Hematopoietic multipotent progenitor cell treated with erythropoietin and hydrocortisone succinate and interleukin-3 and kit ligand, for 17 days (in vitro differentiated cells): Measurements from ENCODE around the gene ASCC2.

Experiments used
- DNase-seq: peaks from one replicate; pipeline ENCODE4 v3.0.0-alpha.2; 2015; ENCODE audit warnings: low spot score

The ASCC2 gene

GRCh38 chr22:29816980-29817379, 21.1 kb downstream of the ASCC2 start:
- no peak for DNase-seq

DNA sequence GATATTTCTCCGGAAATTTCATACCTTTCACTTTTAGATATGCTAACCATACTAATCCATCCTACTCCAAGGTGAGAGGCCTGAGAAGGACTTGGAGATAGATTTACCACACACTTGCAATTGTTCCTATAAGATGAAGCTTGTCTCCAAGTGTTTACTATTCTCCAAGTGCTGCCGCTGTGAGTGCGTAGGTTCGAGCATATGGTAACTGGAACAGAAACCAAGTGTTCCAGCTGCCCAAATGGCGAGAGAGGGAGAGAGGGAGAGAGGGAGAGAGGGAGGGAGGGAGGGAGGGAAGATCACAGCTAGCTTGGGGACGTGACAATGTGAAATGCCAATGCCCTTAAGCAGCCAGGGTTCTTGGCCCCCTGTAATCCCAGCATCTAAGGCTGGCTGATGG, 21.5 kb downstream of the ASCC2 start:
- DNase-seq = no peak

- DNase-seq = no peak
These were observed 21.9 kb downstream of the ASCC2 start for GRCh38 chr22:29816128-29816527.

- DNase-seq = no peak
These were observed 22.5 kb downstream of the ASCC2 start for GRCh38 chr22:29815580-29815979.

- no peak for DNase-seq
These were observed 24.1 kb downstream of the ASCC2 start for GRCh38 chr22:29814003-29814402.

- DNase-seq = peak; percentile 41
These were observed 24.5 kb downstream of the ASCC2 start for GRCh38 chr22:29813563-29813962.

DNA sequence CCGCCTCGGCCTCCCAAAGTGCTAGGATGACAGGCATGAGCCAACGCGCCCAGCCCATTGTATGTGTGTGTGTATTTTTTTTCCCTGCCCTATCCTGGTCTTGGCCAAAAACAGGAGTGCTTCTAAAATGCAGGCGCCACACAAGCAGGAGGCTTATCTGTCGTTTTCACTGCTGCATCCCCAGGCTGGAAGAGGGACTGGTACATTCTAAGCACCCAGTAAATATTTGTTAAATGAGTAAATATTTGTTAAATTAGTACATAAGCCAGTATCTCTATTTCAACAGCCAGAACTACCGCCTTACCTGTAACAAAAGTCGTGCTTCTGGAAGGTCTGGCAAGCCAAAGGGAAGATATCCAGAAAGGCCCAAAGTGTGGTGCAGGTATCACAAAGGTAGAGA, 24.9 kb downstream of the ASCC2 start:
- DNase-seq = no peak

DNA sequence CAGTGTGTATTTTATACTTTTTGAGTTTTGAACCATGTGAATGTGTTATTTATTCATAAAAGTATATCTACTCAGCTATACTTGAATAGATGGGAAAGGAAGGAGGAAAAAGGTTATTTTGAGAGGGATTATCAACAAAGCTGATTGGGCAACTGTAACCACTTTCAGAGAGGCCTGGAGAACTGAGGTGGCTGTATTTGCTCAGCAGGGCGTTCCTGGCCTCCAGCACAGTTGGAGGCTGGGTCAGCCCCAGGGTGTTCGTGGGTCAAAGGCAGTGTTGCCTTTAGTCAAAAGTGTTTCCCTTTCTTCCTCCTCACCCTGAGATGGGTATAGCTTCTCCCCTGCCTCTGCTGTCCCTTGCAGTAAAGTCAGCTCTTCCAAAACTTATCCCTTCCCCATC, 26.7 kb downstream of the ASCC2 start:
- DNase-seq = no peak

DNA sequence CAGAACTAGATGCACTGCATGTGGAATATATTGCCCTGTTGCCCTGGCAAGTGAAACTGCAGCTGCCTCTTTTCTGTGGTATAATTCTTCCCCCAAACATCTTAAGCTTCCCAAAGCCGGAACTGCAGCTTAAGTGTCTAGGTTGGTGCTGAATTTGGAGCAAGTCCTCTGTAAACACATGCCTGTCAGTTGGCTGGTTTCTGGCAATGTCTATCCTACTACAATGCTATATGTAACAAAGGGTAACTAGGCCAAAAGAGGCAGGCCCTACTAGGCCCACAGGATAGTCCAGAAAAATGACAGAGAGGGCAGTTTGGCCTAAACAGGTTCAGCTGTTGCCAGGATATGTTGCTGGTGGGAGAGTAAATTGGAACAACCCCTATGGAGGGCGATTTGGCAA, 27.9 kb downstream of the ASCC2 start:
- no peak for DNase-seq

DNA sequence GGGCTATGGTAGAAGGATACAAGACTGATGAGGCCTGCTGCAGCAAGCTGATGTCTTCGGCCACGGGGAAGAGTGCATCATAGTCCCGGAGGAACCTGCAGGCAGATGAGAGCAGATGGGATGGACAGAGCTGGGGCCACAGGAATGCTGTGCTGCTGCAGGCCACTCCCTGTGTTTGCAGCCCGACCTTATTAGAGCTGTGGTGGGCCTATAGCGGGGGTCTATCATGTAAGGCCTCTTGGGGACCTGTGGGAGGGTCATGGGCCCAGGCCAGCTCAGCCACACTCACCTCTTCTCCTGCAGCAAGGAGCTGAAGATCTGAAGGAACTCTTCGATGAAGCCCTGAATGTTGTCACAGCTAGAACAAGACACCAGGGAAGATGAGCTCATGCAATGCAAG, 31.9 kb downstream of the ASCC2 start:
- no peak for DNase-seq

- DNase-seq = no peak
These were observed 33.1 kb downstream of the ASCC2 start for GRCh38 chr22:29804985-29805384.

- DNase-seq = no peak
These were observed 34.9 kb downstream of the ASCC2 start for GRCh38 chr22:29803190-29803589.

DNA sequence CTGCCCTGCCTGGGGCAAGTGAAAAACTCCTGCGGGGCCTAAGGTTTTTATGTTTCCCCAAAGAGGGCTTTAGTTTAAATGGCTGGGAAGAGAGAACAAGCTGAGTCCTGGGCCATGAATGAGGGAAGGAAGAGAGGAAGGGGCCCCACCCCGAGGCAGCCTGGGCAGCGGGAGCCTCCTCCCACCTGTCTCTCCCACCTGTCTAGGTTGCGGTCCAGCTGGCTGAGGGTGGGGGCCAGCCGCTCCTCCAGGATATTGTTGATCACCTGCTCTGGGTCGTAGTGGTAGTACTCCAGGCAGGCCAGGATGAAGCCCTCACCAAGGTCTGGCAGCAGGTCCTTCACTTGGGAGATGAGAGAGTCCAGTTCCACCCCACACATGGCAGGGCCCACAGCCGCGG, 36.3 kb downstream of the ASCC2 start:
- DNase-seq = no peak

GRCh38 chr22:29801153-29801552, 36.9 kb downstream of the ASCC2 start:
- DNase-seq = no peak

- peak; percentile 56 for DNase-seq
These were observed 38.8 kb downstream of the ASCC2 start for GRCh38 chr22:29799217-29799680.

- DNase-seq = no peak
These were observed 39.3 kb downstream of the ASCC2 start for GRCh38 chr22:29798801-29799200.

GRCh38 chr22:29798318-29798717, 39.8 kb downstream of the ASCC2 start:
- DNase-seq = no peak

DNA sequence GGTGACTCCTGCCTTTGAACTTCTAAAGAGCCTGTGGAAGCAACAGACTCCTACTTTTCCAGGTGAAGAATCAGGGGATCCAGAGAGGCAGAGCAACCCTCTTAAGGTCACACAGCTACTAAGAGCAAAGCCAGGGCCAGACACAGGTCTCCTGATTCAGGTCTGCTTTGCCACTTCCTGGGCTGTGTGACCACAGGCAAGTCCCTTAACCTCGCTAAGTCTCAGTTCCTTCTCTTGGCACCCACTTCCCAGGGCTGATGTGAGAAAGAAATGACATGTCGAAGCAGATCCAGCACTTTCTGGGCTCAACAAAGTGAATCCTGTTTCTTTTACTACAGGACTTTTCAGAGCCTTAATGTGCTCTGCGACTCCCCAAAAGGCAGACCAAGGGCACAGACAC, 40.7 kb downstream of the ASCC2 start:
- DNase-seq = no peak

DNA sequence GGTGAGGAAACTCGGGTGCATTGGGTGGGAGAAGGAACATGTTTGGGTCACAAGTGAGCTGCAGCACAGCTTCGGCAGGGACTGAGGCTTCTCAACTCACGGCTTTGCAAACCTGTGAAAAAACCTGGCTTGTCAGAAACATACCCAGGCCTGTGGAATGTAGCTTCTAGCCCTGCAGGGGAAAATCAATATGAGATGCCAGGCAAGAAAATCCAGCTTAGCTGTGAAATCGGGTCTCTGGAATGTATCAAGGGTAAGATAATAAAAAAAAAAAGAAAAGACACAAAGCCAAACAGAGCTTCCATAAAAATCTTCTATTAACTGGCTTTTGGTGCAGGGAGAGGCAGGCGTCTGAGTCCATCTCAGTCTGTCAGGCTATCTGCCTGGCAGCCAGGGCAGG, 42.4 kb downstream of the ASCC2 start:
- no peak for DNase-seq

GRCh38 chr22:29793396-29793795, 44.7 kb downstream of the ASCC2 start:
- DNase-seq = no peak

- DNase-seq = no peak
These were observed 48.0 kb downstream of the ASCC2 start for GRCh38 chr22:29790061-29790460.

DNA sequence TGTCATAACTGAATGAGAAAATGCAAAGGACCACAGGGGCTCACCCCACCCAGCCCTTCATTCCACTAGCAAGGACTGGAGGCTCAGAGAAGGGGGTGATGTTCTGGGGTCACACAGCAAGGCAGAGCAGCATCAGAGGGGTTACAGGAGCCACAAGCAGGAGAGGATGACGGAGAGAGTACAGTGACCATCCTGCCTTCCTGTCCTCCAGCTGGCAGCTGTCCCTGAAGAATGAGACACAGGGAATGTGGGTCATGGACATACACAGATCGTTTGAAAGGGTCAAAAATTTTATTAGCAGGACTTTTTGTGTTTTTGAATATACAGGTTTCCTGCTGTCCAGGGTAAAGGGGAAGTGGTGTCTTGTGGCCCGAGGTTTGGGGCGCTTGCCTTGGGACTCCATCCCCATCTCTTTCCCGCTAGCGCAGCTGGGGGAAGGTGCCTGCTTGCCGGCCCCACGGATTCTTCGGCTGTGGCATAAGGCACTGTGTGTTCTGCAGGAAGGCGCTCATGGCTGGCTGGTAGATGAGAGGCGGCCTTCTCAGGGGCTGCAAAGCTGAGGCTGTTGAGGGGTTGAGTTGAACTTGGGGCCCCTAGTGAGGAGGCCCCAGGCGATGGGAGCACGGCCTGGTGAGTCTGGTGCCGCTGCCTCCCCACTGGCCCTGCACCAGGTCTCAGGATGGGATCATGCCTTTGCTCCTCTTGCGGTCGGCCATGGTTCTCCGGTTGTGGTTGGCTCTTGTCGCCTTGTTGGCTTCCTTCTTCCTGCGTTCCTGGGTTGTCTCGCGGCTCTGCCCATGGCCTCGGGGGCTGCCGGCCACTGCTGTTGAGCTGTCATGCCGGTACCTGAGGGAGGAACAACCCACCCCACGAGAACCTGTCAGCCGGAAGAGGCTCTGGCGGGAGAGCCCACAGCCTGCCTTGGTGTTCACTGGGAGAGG, 49.5 kb downstream of the ASCC2 start:
- DNase-seq = no peak

DNA sequence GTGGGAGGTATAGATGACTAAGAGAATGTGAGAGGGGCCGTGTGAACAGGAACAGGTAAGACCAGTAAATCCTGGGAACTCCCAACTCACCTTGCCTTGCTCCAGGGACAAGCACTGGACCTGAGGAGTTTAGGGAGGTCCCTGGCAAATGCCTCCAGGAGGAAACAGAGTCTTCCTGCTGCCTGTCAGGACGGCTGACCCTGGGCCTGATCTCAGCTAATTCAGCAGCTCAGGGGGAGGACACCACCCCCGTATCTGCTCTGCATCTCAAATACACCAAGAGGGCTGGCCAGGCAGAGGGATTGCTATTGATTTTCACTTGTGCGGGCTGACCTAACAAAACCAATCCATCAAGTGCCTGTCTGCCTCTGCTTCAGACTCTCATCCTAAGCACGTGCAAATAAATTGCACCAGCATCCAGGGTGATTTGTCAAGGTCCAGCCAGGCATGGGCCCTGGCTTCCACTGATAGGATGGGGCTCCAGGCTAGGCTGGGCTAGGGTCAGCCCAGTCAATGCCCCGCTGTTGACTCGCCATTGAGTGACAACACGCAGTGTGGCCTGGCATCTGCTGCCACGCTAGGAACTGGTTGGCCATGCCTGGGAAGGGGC, 50.6 kb downstream of the ASCC2 start:
- no peak for DNase-seq

DNA sequence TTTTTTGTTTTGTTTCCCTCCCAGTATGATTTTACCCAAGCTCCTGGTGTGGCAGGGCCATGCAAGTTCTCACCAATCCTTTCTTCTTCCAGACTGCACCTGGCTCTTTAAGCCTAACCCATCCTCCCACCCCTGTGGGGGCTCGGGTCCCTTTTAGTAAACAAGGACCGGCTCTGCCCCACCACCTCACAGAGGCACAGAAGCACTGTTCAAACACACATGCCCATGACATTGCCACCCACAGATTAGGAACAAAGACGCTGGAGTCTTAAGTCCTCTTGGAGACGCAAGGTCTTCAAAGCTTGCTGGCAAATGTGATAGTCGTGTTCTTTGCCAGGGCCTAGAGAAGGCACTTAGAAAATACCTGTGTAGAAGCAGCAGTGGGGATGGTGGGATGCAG, 52.0 kb downstream of the ASCC2 start:
- DNase-seq = no peak
